ENCODE data around the gene DOK6. TPM values are rescaled to one million over a fixed set of nuclear protein-coding genes. Genes with fewer than 3 reads are reported as not detected.
A peak's percentile ranks its signal among the peaks of the same experiment; 100 is the strongest.

The DOK6 gene
- total and polyA plus RNA-seq, 2 of the 13 experiments (the other 11 are each of a cell fraction or from before 2014, with no cell fraction given): 17.0 to 17.2 TPM

- TF ChIP-seq REXO4 (CRISPR knock-in tag; IDR thresholded peaks at IDR 0.05; ENCODE audit: borderline replicate concordance): no peak
- no peak for TF ChIP-seq CREB1 (IDR thresholded peaks at IDR 0.05)
- TF ChIP-seq CREB1 (CRISPR knock-in tag; IDR thresholded peaks at IDR 0.05): no peak
- TF ChIP-seq, protein P1, sequence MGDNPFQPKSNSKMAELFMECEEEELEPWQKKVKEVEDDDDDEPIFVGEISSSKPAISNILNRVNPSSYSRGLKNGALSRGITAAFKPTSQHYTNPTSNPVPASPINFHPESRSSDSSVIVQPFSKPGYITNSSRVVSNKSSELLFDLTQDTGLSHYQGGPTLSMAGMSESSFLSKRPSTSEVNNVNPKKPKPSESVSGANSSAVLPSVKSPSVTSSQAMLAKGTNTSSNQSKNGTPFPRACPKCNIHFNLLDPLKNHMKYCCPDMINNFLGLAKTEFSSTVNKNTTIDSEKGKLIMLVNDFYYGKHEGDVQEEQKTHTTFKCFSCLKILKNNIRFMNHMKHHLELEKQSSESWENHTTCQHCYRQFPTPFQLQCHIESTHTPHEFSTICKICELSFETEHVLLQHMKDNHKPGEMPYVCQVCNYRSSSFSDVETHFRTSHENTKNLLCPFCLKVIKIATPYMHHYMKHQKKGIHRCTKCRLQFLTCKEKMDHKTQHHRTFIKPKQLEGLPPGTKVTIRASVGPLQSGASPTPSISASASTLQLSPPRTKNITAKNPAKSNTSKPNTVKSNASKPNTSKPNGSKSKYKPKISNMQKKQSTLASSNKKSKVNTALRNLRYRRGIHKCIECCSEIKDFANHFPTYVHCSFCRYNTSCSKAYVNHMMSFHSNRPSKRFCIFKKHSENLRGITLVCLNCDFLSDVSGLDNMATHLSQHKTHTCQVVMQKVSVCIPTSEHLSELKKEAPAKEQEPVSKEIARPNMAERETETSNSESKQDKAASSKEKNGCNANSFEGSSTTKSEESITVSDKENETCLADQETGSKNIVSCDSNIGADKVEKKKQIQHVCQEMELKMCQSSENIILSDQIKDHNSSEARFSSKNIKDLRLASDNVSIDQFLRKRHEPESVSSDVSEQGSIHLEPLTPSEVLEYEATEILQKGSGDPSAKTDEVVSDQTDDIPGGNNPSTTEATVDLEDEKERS (CRISPR knock-in tag; IDR thresholded peaks at IDR 0.05): peak; percentile 90
- TF ChIP-seq, protein P2, sequence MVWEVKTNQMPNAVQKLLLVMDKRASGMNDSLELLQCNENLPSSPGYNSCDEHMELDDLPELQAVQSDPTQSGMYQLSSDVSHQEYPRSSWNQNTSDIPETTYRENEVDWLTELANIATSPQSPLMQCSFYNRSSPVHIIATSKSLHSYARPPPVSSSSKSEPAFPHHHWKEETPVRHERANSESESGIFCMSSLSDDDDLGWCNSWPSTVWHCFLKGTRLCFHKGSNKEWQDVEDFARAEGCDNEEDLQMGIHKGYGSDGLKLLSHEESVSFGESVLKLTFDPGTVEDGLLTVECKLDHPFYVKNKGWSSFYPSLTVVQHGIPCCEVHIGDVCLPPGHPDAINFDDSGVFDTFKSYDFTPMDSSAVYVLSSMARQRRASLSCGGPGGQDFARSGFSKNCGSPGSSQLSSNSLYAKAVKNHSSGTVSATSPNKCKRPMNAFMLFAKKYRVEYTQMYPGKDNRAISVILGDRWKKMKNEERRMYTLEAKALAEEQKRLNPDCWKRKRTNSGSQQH (CRISPR knock-in tag; IDR thresholded peaks at IDR 0.05; ENCODE audit: low read depth): no peak
- TF ChIP-seq BORCS8-MEF2B (CRISPR knock-in tag; IDR thresholded peaks at IDR 0.05): no peak
- no peak for TF ChIP-seq NKX3-1 (CRISPR knock-in tag; IDR thresholded peaks at IDR 0.05)
- TF ChIP-seq PRMT3 (CRISPR knock-in tag; IDR thresholded peaks at IDR 0.05; ENCODE audit: borderline replicate concordance, low read depth): no peak
- peak; percentile 88; the same call in 1 of the 2 replicates for TF ChIP-seq SETDB1 (CRISPR knock-in tag; IDR thresholded peaks at IDR 0.05; ENCODE audit: borderline replicate concordance)
- TF ChIP-seq ZBTB2 (CRISPR knock-in tag; IDR thresholded peaks at IDR 0.05; ENCODE audit: low read depth): no peak
- 0 out of 2 replicates have a peak, but pooled peaks have one; percentile 19 for TF ChIP-seq POGZ (CRISPR knock-in tag; IDR thresholded peaks at IDR 0.05)
- TF ChIP-seq TARDBP (CRISPR knock-in tag; IDR thresholded peaks at IDR 0.05): no peak
- no peak for TF ChIP-seq PHF5A (CRISPR knock-in tag; IDR thresholded peaks at IDR 0.05; ENCODE audit: low read depth, unreplicated experiment)
- TF ChIP-seq TCF7 (IDR thresholded peaks at IDR 0.05; ENCODE audit: low read depth): 0 out of 2 replicates have a peak, but pooled peaks have one; percentile 27
- TF ChIP-seq TEAD2 (CRISPR knock-in tag; IDR thresholded peaks at IDR 0.05): no peak
- no peak for TF ChIP-seq ZNF605 (CRISPR knock-in tag; IDR thresholded peaks at IDR 0.05)
- peak; percentile 67; the same call in 1 of the 2 replicates for TF ChIP-seq ZMYM2 (CRISPR knock-in tag; IDR thresholded peaks at IDR 0.05)
- TF ChIP-seq RXRA (CRISPR knock-in tag; IDR thresholded peaks at IDR 0.05): no peak; the same call in 1 of the 2 replicates
- no peak for TF ChIP-seq TRIM24 (CRISPR knock-in tag; IDR thresholded peaks at IDR 0.05)
- TF ChIP-seq ZNF350 (CRISPR knock-in tag; IDR thresholded peaks at IDR 0.05; ENCODE audit: borderline replicate concordance, low read depth): no peak
- no peak for TF ChIP-seq REPIN1 (CRISPR knock-in tag; IDR thresholded peaks at IDR 0.05; ENCODE audit: borderline replicate concordance, low read depth)
These were observed 318.3 kb downstream of the DOK6 start (continued) for GRCh38 chr18:69718912-69719547.
